ENCODE results near the gene RSU1.

DNA sequence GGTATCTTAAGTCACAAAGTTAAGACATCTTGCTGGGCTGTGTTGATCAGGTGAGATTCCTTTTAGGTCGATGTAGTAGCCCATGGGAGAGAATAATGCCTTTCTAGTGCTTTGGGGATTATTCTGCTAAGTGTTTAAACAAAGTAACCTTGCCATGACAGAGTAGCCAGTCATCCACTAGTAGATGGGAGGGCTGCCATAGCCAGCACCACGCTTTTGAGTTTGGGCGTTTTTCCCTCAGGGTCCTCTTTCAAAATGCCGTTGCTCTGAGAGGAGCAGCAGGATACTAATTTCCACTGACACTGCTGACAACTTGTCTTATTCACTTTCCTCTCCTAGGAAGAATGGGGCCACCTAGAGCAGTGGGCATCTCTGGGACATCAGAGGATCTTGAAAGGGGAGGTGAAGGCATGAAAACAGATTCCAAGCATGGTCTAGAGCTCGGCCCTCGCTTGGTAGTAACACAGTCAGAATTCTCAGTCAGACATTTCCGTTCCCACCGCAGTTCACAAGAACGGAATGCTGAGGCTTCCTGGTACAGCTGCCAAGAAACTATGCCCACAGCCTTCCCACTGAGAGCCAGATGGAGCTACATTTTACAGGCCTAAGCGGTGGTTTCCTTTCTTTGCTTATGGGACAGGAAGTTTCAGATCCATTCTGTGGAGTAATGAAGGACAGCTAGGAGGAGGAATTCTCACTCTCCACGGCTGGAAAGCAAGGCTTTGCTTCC, 15.3 kb upstream of the RSU1 start:
- no peak for TF ChIP-seq POLR2A (IDR thresholded peaks at IDR 0.05)
- TF ChIP-seq, protein P1, sequence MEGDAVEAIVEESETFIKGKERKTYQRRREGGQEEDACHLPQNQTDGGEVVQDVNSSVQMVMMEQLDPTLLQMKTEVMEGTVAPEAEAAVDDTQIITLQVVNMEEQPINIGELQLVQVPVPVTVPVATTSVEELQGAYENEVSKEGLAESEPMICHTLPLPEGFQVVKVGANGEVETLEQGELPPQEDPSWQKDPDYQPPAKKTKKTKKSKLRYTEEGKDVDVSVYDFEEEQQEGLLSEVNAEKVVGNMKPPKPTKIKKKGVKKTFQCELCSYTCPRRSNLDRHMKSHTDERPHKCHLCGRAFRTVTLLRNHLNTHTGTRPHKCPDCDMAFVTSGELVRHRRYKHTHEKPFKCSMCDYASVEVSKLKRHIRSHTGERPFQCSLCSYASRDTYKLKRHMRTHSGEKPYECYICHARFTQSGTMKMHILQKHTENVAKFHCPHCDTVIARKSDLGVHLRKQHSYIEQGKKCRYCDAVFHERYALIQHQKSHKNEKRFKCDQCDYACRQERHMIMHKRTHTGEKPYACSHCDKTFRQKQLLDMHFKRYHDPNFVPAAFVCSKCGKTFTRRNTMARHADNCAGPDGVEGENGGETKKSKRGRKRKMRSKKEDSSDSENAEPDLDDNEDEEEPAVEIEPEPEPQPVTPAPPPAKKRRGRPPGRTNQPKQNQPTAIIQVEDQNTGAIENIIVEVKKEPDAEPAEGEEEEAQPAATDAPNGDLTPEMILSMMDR (IDR thresholded peaks at IDR 0.05) = no peak

Measured in uterus (tissue), 2 donors.